HG03342 (cell line): Measurements from ENCODE around the gene NMUR1.

Experiments
- ATAC-seq: cut with Tn5 transposase; IDR thresholded peaks from one replicate; pipeline ENCODE4 v1.9.1; 2021; ENCODE audit warnings: mild to moderate bottlenecking, moderate library complexity; ENCODE audit not compliant: unreplicated experiment

The NMUR1 gene

GRCh38 chr2:231494669-231495068 is 35.6 kb downstream of the NMUR1 start:
- ATAC-seq, result no peak

GRCh38 chr2:231490801-231491200 is 39.4 kb downstream of the NMUR1 start:
- ATAC-seq, result no peak

- no peak for ATAC-seq
Measured at GRCh38 chr2:231489990-231490389, 40.3 kb downstream of the NMUR1 start.

- ATAC-seq, result no peak
Measured at GRCh38 chr2:231488331-231488730, 41.9 kb downstream of the NMUR1 start.

- ATAC-seq, result no peak
Measured at GRCh38 chr2:231486851-231487596, 43.2 kb downstream of the NMUR1 start.

- ATAC-seq, result no peak
Measured at GRCh38 chr2:231483398-231484329, 46.6 kb downstream of the NMUR1 start.

GRCh38 chr2:231482806-231483391 is 47.3 kb downstream of the NMUR1 start:
- no peak for ATAC-seq

GRCh38 chr2:231480781-231481180 is 49.5 kb downstream of the NMUR1 start:
- ATAC-seq, result no peak

- ATAC-seq, result no peak
Measured at GRCh38 chr2:231479455-231479854, 50.8 kb downstream of the NMUR1 start.

- no peak for ATAC-seq
Measured at GRCh38 chr2:231476920-231477319, 53.3 kb downstream of the NMUR1 start.

GRCh38 chr2:231475965-231476364 is 54.3 kb downstream of the NMUR1 start:
- no peak for ATAC-seq
